SK-N-SH (cell line): ENCODE data around the gene THADA.

ENCODE experiments used
- EP300 ChIP-seq, 2 experiments: IDR thresholded peaks; 2 replicates each; pipeline versions ENCODE4 v1.4.0 to v1.6.1; 2012; ENCODE audit warnings: borderline replicate concordance in 1 of 2, low read depth in 1 of 2, low read length in 1 of 2
- MXI1 ChIP-seq: IDR thresholded peaks from 2 replicates; pipeline ENCODE4 v1.6.1; 2012; ENCODE audit warnings: mild to moderate bottlenecking, low read depth, low read length, improper control_type of control experiment
- NFIC ChIP-seq: IDR thresholded peaks from 2 replicates; pipeline ENCODE4 v1.4.0; 2012; ENCODE audit warnings: borderline replicate concordance
- RAD21 ChIP-seq: IDR thresholded peaks from 2 replicates; pipeline ENCODE4 v1.6.1; 2012; ENCODE audit warnings: mild to moderate bottlenecking, low read length
- RFX5 ChIP-seq: IDR thresholded peaks from 2 replicates; pipeline ENCODE4 v1.6.1; 2012; ENCODE audit warnings: mild to moderate bottlenecking, improper control_type of control experiment, low read length
- SIN3A ChIP-seq: IDR thresholded peaks from 2 replicates; pipeline ENCODE4 v1.6.1; 2012; ENCODE audit warnings: low read depth, mild to moderate bottlenecking, low read length, moderate library complexity, borderline replicate concordance
- SMC3 ChIP-seq: IDR thresholded peaks from 2 replicates; pipeline ENCODE4 v1.6.1; 2012; ENCODE audit warnings: low read depth, low read length, improper control_type of control experiment
- TF ChIP-seq, protein P1 (sequence below): fragments of 200-600 bp; sonication (generic); IDR thresholded peaks from 2 replicates; pipeline ENCODE4 v1.6.1; 2017; ENCODE audit warnings: antibody characterized with exemption, mild to moderate bottlenecking, moderate library complexity

DNA sequence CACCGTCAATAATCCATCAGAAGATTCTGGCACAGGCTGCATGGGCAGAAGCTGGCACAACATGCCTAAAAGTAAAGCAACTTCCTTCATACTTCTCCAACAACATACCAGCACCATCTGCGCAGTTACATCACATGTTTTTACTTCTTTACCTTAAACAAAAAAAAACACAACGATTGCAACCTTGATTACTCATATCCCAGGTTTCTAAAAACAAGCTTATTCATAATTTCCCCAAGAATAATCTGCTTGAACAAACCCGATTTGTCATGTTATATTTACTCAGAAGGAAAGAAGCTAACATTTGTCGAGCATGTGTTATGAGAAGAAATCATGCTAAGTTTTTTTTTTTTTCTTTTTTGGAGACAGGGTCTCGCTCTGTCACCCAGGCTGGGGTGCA is 54.7 kb downstream of the THADA start:
- TF ChIP-seq, protein P1, sequence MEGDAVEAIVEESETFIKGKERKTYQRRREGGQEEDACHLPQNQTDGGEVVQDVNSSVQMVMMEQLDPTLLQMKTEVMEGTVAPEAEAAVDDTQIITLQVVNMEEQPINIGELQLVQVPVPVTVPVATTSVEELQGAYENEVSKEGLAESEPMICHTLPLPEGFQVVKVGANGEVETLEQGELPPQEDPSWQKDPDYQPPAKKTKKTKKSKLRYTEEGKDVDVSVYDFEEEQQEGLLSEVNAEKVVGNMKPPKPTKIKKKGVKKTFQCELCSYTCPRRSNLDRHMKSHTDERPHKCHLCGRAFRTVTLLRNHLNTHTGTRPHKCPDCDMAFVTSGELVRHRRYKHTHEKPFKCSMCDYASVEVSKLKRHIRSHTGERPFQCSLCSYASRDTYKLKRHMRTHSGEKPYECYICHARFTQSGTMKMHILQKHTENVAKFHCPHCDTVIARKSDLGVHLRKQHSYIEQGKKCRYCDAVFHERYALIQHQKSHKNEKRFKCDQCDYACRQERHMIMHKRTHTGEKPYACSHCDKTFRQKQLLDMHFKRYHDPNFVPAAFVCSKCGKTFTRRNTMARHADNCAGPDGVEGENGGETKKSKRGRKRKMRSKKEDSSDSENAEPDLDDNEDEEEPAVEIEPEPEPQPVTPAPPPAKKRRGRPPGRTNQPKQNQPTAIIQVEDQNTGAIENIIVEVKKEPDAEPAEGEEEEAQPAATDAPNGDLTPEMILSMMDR: no peak
- TF ChIP-seq EP300 (IDR thresholded peaks at IDR 0.05; ENCODE audit: borderline replicate concordance in 1 of 2, low read depth in 1 of 2, low read length in 1 of 2) (no peak), SIN3A (no peak), RFX5 (no peak), SMC3 (no peak), RAD21 (no peak), NFIC (no peak), MXI1 (no peak)
